ENCODE measurements around the gene PCDH12.

DNA sequence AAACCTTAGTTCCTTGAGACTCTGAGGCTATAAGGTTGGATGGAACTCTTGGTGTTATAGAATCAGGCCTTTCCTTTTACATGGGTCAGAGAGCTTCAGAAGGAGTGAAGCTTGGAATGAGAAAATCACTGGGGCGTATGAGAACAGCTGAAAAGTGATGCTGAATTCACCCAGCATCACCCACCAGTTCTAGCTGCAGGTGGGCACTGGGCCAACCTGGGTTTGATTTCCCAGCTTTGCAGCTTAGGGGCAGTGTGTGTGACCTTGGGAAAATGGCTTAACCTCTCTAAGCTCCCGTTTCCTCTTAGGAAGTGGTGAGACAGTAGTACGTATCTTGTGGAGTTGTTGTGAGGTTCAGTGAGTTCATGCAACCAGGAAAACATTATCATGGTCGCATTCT lies 10.7 kb downstream of the PCDH12 start:
- TF ChIP-seq, protein P1, sequence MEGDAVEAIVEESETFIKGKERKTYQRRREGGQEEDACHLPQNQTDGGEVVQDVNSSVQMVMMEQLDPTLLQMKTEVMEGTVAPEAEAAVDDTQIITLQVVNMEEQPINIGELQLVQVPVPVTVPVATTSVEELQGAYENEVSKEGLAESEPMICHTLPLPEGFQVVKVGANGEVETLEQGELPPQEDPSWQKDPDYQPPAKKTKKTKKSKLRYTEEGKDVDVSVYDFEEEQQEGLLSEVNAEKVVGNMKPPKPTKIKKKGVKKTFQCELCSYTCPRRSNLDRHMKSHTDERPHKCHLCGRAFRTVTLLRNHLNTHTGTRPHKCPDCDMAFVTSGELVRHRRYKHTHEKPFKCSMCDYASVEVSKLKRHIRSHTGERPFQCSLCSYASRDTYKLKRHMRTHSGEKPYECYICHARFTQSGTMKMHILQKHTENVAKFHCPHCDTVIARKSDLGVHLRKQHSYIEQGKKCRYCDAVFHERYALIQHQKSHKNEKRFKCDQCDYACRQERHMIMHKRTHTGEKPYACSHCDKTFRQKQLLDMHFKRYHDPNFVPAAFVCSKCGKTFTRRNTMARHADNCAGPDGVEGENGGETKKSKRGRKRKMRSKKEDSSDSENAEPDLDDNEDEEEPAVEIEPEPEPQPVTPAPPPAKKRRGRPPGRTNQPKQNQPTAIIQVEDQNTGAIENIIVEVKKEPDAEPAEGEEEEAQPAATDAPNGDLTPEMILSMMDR (IDR thresholded peaks at IDR 0.05), result no peak
- no peak for TF ChIP-seq EZH2phosphoT487 (IDR thresholded peaks at IDR 0.05)

Data from neural progenitor cell (in vitro differentiated cells).